ENCODE data around the gene POLR1A.

POLR1A gene

GRCh38 chr2:86097114-86097896 lies 8.4 kb downstream of the POLR1A start:
- DNase-seq (ENCODE audit: low read depth) = no peak

GRCh38 chr2:86094229-86094628 lies 11.5 kb downstream of the POLR1A start:
- DNase-seq (ENCODE audit: low read depth) = no peak

- no peak for DNase-seq (ENCODE audit: low read depth)
These were observed 17.5 kb downstream of the POLR1A start for GRCh38 chr2:86087936-86088850.

- DNase-seq (ENCODE audit: low read depth) = no peak
These were observed 22.9 kb downstream of the POLR1A start for GRCh38 chr2:86082756-86083155.

- DNase-seq (ENCODE audit: low read depth) = no peak
These were observed 24.0 kb downstream of the POLR1A start for GRCh38 chr2:86081724-86082123.

GRCh38 chr2:86079981-86080911 lies 25.4 kb downstream of the POLR1A start:
- peak; percentile 53 for DNase-seq (ENCODE audit: low read depth)

GRCh38 chr2:86078774-86079545 lies 26.7 kb downstream of the POLR1A start:
- DNase-seq (ENCODE audit: low read depth) = no peak

- DNase-seq (ENCODE audit: low read depth) = no peak
These were observed 29.8 kb downstream of the POLR1A start for GRCh38 chr2:86075886-86076285.

GRCh38 chr2:86074811-86075210 lies 30.9 kb downstream of the POLR1A start:
- no peak for DNase-seq (ENCODE audit: low read depth)

- no peak for DNase-seq (ENCODE audit: low read depth)
These were observed 31.4 kb downstream of the POLR1A start for GRCh38 chr2:86074256-86074655.

- no peak for DNase-seq (ENCODE audit: low read depth)
These were observed 32.5 kb downstream of the POLR1A start for GRCh38 chr2:86073225-86073624.

GRCh38 chr2:86072271-86072858 lies 33.3 kb downstream of the POLR1A start:
- DNase-seq (ENCODE audit: low read depth) = no peak

- DNase-seq (ENCODE audit: low read depth) = no peak
These were observed 34.8 kb downstream of the POLR1A start for GRCh38 chr2:86070868-86071267.

- no peak for DNase-seq (ENCODE audit: low read depth)
These were observed 35.8 kb downstream of the POLR1A start for GRCh38 chr2:86069783-86070339.

GRCh38 chr2:86069091-86069685 lies 36.5 kb downstream of the POLR1A start:
- DNase-seq (ENCODE audit: low read depth) = no peak

GRCh38 chr2:86068648-86069047 lies 37.0 kb downstream of the POLR1A start:
- no peak for DNase-seq (ENCODE audit: low read depth)

- no peak for DNase-seq (ENCODE audit: low read depth)
These were observed 37.5 kb downstream of the POLR1A start for GRCh38 chr2:86068136-86068588.

- no peak for DNase-seq (ENCODE audit: low read depth)
These were observed 38.8 kb downstream of the POLR1A start for GRCh38 chr2:86066915-86067314.

GRCh38 chr2:86066007-86066578 lies 39.6 kb downstream of the POLR1A start:
- no peak for DNase-seq (ENCODE audit: low read depth)

GRCh38 chr2:86065512-86065911 lies 40.2 kb downstream of the POLR1A start:
- DNase-seq (ENCODE audit: low read depth) = no peak

Measured in stimulated activated CD8-positive, alpha-beta memory T cell treated with anti-CD3 and anti-CD28 coated beads, Interleukin-7, amount 100 ng/mL, for 24 hours (primary cell).